Measurements from ENCODE around the gene PREP.

The PREP gene

DNA sequence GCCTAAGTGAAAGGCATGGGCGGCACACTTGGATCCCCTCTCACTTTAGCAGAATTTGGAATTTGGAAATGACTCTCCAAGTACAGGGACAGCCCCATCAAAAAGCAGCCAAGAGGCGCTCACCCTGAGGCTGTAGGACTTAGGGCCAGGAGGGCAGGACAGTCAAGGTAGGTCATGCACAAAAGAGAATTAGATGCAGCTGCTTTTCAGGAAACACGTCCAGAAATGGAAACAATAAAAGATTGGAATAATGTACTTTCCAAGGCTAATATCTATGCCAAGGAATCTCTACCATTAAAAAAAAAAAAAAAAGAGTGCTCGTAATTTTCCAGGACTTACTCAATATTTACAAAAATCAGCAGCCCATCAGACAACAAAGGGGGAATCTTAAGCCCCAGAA, 19.9 kb downstream of the PREP start:
- peaks cover 0 to 20% of the 10 kb centered on the region in 2 experiments; a peak in 1 of 3 replicates for H3K36me3 ChIP-seq (ENCODE audit: control insufficient read depth in 2 of 2, insufficient read depth in 1 of 2, low read length in 2 of 2)
- H3K9me3 ChIP-seq (ENCODE audit: control insufficient read depth, insufficient read depth, low read depth, low read length), result no peaks in the 10 kb centered on the region
- POLR2A ChIA-PET, result no interaction called here
- H3K4me1 ChIP-seq (ENCODE audit: control insufficient read depth, insufficient read depth, low read length), result peaks cover 7% of the 10 kb centered on the region
- CTCF ChIA-PET, result interaction anchor here (0.8 kb wide), 1 partner anchor 295 kb away, joined by 4 read pairs; no protein-coding TSS in a partner anchor
- no peak overlapping the region for H3K4me3 ChIP-seq (ENCODE audit: low read depth, low read length)
- no peak overlapping the region for H3K27ac ChIP-seq (ENCODE audit: extremely low read depth, low read depth, low read length)
- TF ChIP-seq ZNF292 (tag by site-specific recombination; IDR thresholded peaks at IDR 0.05; ENCODE audit: borderline replicate concordance, low read depth) (no peak), TCF7L2 (IDR thresholded peaks at IDR 0.05; ENCODE audit: borderline replicate concordance, low read depth, low read length) (peak; percentile 21; the same call in 1 of the 2 replicates), PRDM1 (tag by site-specific recombination; IDR thresholded peaks at IDR 0.05) (no peak), FEZF1 (tag by site-specific recombination; IDR thresholded peaks at IDR 0.05) (0 out of 2 replicates have a peak, but pooled peaks have one; percentile 7)
- TF ChIP-seq, protein P1, sequence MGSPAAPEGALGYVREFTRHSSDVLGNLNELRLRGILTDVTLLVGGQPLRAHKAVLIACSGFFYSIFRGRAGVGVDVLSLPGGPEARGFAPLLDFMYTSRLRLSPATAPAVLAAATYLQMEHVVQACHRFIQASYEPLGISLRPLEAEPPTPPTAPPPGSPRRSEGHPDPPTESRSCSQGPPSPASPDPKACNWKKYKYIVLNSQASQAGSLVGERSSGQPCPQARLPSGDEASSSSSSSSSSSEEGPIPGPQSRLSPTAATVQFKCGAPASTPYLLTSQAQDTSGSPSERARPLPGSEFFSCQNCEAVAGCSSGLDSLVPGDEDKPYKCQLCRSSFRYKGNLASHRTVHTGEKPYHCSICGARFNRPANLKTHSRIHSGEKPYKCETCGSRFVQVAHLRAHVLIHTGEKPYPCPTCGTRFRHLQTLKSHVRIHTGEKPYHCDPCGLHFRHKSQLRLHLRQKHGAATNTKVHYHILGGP (tag by site-specific recombination; IDR thresholded peaks at IDR 0.05), result 0 out of 2 replicates have a peak, but pooled peaks have one; percentile 22
- TF ChIP-seq, protein P2, sequence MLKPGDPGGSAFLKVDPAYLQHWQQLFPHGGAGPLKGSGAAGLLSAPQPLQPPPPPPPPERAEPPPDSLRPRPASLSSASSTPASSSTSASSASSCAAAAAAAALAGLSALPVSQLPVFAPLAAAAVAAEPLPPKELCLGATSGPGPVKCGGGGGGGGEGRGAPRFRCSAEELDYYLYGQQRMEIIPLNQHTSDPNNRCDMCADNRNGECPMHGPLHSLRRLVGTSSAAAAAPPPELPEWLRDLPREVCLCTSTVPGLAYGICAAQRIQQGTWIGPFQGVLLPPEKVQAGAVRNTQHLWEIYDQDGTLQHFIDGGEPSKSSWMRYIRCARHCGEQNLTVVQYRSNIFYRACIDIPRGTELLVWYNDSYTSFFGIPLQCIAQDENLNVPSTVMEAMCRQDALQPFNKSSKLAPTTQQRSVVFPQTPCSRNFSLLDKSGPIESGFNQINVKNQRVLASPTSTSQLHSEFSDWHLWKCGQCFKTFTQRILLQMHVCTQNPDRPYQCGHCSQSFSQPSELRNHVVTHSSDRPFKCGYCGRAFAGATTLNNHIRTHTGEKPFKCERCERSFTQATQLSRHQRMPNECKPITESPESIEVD (tag by site-specific recombination; IDR thresholded peaks at IDR 0.05), result 0 out of 2 replicates have a peak, but pooled peaks have one; percentile 11

DNA sequence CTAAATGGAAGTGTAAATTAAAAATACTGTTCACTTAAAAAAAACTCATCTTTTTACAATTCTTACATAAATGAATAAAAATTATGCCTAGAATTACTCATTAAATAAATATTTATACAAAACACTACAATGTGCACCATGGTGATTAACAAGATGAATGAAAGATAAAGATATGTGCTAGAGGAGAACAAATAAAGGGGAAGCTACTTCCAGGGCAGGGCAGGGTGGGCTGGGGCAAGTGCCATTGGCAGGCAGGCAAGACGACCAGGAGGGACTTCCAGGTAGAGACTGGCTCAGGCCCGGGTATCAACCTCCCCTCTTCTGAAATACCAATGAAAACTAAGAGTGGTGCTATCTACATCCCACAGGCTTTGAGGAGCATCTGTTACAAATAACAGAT, 20.4 kb downstream of the PREP start:
- CTCF ChIA-PET, result interaction anchor here (0.8 to 0.9 kb wide), 2 partner anchors 20 to 295 kb away, joined by 3 to 4 read pairs; no protein-coding TSS in a partner anchor
- no peak for TF ChIP-seq ZNF24 (tag by site-specific recombination; IDR thresholded peaks at IDR 0.05)
- H3K4me1 ChIP-seq (ENCODE audit: control insufficient read depth, insufficient read depth, low read length), result peaks cover 7% of the 10 kb centered on the region
- H3K36me3 ChIP-seq (ENCODE audit: control insufficient read depth in 2 of 2, insufficient read depth in 1 of 2, low read length in 2 of 2), result peaks cover 0 to 16% of the 10 kb centered on the region in 2 experiments; a peak in 1 of 3 replicates
- POLR2A ChIA-PET, result no interaction called here
- H3K27ac ChIP-seq (ENCODE audit: extremely low read depth, low read depth, low read length), result no peak overlapping the region
- H3K9me3 ChIP-seq (ENCODE audit: control insufficient read depth, insufficient read depth, low read depth, low read length), result no peaks in the 10 kb centered on the region
- no peak overlapping the region for H3K4me3 ChIP-seq (ENCODE audit: low read depth, low read length)

DNA sequence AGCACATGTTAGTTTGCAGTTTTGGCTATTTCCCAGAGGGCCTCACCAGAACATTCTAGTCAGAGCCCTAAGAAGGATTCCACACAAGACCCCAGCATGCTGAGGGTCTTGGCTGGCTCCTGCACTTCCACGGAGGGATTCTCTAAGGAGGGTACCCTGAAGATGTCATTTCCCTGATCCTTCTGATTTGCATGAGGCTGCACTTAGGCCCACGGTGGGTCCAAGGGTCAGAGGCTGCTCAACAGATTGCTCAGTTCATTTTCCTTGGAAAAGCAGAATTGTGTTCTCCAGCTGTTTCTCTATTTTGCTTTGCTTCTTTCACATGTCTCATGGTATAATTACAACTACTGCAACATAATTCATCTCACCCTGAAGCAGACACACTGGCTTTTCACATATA, 22.2 kb downstream of the PREP start:
- H3K9me3 ChIP-seq (ENCODE audit: control insufficient read depth, insufficient read depth, low read depth, low read length), result no peaks in the 10 kb centered on the region
- peaks cover 7% of the 10 kb centered on the region for H3K4me1 ChIP-seq (ENCODE audit: control insufficient read depth, insufficient read depth, low read length)
- H3K4me3 ChIP-seq (ENCODE audit: low read depth, low read length), result no peak overlapping the region
- ChIA-PET CTCF (interaction anchor here (0.6 to 1.4 kb wide), 5 partner anchors 13 to 591 kb away, joined by 3 to 4 read pairs (median 3); no protein-coding TSS in a partner anchor), POLR2A (interaction anchor here (0.6 to 0.7 kb wide), 2 partner anchors 8 to 104 kb away, joined by 3 to 5 read pairs; no protein-coding TSS in a partner anchor)
- no peak overlapping the region for H3K27ac ChIP-seq (ENCODE audit: extremely low read depth, low read depth, low read length)
- peaks cover 0 to 20% of the 10 kb centered on the region in 2 experiments; a peak in 1 of 3 replicates for H3K36me3 ChIP-seq (ENCODE audit: control insufficient read depth in 2 of 2, insufficient read depth in 1 of 2, low read length in 2 of 2)
- TF ChIP-seq ZNF548 (tag by site-specific recombination; IDR thresholded peaks at IDR 0.05) (no peak), SP7 (tag by site-specific recombination; IDR thresholded peaks at IDR 0.05) (no peak), ZBTB21 (tag by site-specific recombination; IDR thresholded peaks at IDR 0.05) (no peak), ZSCAN16 (tag by site-specific recombination; IDR thresholded peaks at IDR 0.05) (no peak), ZBTB17 (tag by site-specific recombination; IDR thresholded peaks at IDR 0.05) (no peak), ZNF837 (tag by site-specific recombination; IDR thresholded peaks at IDR 0.05) (no peak), SETDB1 (IDR thresholded peaks at IDR 0.05; ENCODE audit: insufficient read length, low read length) (no peak)
- TF ChIP-seq, protein P3, sequence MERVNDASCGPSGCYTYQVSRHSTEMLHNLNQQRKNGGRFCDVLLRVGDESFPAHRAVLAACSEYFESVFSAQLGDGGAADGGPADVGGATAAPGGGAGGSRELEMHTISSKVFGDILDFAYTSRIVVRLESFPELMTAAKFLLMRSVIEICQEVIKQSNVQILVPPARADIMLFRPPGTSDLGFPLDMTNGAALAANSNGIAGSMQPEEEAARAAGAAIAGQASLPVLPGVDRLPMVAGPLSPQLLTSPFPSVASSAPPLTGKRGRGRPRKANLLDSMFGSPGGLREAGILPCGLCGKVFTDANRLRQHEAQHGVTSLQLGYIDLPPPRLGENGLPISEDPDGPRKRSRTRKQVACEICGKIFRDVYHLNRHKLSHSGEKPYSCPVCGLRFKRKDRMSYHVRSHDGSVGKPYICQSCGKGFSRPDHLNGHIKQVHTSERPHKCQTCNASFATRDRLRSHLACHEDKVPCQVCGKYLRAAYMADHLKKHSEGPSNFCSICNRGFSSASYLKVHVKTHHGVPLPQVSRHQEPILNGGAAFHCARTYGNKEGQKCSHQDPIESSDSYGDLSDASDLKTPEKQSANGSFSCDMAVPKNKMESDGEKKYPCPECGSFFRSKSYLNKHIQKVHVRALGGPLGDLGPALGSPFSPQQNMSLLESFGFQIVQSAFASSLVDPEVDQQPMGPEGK (tag by site-specific recombination; IDR thresholded peaks at IDR 0.05), result no peak
- TF ChIP-seq, protein P4, sequence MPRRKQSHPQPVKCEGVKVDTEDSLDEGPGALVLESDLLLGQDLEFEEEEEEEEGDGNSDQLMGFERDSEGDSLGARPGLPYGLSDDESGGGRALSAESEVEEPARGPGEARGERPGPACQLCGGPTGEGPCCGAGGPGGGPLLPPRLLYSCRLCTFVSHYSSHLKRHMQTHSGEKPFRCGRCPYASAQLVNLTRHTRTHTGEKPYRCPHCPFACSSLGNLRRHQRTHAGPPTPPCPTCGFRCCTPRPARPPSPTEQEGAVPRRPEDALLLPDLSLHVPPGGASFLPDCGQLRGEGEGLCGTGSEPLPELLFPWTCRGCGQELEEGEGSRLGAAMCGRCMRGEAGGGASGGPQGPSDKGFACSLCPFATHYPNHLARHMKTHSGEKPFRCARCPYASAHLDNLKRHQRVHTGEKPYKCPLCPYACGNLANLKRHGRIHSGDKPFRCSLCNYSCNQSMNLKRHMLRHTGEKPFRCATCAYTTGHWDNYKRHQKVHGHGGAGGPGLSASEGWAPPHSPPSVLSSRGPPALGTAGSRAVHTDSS (tag by site-specific recombination; IDR thresholded peaks at IDR 0.05), result no peak
- TF ChIP-seq, protein P5, sequence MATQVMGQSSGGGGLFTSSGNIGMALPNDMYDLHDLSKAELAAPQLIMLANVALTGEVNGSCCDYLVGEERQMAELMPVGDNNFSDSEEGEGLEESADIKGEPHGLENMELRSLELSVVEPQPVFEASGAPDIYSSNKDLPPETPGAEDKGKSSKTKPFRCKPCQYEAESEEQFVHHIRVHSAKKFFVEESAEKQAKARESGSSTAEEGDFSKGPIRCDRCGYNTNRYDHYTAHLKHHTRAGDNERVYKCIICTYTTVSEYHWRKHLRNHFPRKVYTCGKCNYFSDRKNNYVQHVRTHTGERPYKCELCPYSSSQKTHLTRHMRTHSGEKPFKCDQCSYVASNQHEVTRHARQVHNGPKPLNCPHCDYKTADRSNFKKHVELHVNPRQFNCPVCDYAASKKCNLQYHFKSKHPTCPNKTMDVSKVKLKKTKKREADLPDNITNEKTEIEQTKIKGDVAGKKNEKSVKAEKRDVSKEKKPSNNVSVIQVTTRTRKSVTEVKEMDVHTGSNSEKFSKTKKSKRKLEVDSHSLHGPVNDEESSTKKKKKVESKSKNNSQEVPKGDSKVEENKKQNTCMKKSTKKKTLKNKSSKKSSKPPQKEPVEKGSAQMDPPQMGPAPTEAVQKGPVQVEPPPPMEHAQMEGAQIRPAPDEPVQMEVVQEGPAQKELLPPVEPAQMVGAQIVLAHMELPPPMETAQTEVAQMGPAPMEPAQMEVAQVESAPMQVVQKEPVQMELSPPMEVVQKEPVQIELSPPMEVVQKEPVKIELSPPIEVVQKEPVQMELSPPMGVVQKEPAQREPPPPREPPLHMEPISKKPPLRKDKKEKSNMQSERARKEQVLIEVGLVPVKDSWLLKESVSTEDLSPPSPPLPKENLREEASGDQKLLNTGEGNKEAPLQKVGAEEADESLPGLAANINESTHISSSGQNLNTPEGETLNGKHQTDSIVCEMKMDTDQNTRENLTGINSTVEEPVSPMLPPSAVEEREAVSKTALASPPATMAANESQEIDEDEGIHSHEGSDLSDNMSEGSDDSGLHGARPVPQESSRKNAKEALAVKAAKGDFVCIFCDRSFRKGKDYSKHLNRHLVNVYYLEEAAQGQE (tag by site-specific recombination; IDR thresholded peaks at IDR 0.05), result no peak
- TF ChIP-seq, protein P6, sequence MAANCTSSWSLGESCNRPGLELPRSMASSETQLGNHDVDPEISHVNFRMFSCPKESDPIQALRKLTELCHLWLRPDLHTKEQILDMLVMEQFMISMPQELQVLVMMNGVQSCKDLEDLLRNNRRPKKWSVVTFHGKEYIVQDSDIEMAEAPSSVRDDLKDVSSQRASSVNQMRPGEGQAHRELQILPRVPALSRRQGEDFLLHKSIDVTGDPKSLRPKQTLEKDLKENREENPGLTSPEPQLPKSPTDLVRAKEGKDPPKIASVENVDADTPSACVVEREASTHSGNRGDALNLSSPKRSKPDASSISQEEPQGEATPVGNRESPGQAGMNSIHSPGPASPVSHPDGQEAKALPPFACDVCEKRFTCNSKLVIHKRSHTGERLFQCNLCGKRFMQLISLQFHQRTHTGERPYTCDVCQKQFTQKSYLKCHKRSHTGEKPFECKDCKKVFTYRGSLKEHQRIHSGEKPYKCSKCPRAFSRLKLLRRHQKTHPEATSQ (tag by site-specific recombination; IDR thresholded peaks at IDR 0.05), result no peak
- TF ChIP-seq, protein P7, sequence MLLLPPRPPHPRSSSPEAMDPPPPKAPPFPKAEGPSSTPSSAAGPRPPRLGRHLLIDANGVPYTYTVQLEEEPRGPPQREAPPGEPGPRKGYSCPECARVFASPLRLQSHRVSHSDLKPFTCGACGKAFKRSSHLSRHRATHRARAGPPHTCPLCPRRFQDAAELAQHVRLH (tag by site-specific recombination; IDR thresholded peaks at IDR 0.05), result no peak
